Natural killer cell (primary cell): ENCODE results near the gene C2CD4D. TPM values are rescaled to one million over a fixed set of nuclear protein-coding genes. Genes with fewer than 3 reads are reported as not detected.

ENCODE experiments used
- ATAC-seq, 3 donors: fragments of 150-1000 bp in 2 of 3; fragments of 200-7000 bp in 1 of 3; cut with Tn5 transposase; 1 replicate in 1 of 3; 2 replicates in 2 of 3; pipeline ENCODE4 v1.10.0; 2021; ENCODE audit warnings: mild to moderate bottlenecking in 2 of 3, moderate library complexity in 2 of 3
- DNase-seq, 2 donors: peaks; one replicate each; pipeline versions ENCODE4 v3.0.0 to v3.0.0-alpha.2; 2013 to 2021; ENCODE audit warnings: mixed read lengths in 1 of 2
- H3K27ac ChIP-seq: one replicate; pipeline ENCODE4 v1.5.1; 2013; ENCODE audit warnings: mild to moderate bottlenecking, low read length
- H3K27me3 ChIP-seq: one replicate; pipeline ENCODE4 v1.6.1; 2013; ENCODE audit warnings: low read length; ENCODE audit not compliant: control insufficient read depth, insufficient read depth
- H3K36me3 ChIP-seq: one replicate; pipeline ENCODE4 v1.6.1; 2013; ENCODE audit warnings: low read length; ENCODE audit not compliant: control insufficient read depth, insufficient read depth
- H3K4me1 ChIP-seq: one replicate; pipeline ENCODE4 v1.6.1; 2013; ENCODE audit warnings: low read length; ENCODE audit not compliant: control insufficient read depth, insufficient read depth
- H3K4me3 ChIP-seq: one replicate; pipeline ENCODE4 v1.5.1; 2013; ENCODE audit warnings: low read length
- H3K9me3 ChIP-seq: one replicate; pipeline ENCODE4 v1.6.1; 2013; ENCODE audit warnings: low read length; ENCODE audit not compliant: control insufficient read depth, insufficient read depth
- H3K27ac Mint-ChIP-seq, 2 donors: one replicate each; pipeline ENCODE4 v1.8.0; 2022; ENCODE audit warnings: mild to moderate bottlenecking in 2 of 2, mixed read lengths in 2 of 2, moderate library complexity in 1 of 2
- H3K27me3 Mint-ChIP-seq, 2 donors: one replicate each; pipeline ENCODE4 v1.8.0; 2022; ENCODE audit warnings: low read depth in 2 of 2, mixed read lengths in 2 of 2
- H3K36me3 Mint-ChIP-seq: one replicate; pipeline ENCODE4 v1.8.0; 2022; ENCODE audit warnings: mixed read lengths
- H3K4me1 Mint-ChIP-seq, 2 donors: one replicate each; pipeline ENCODE4 v1.8.0; 2022; ENCODE audit warnings: mixed read lengths in 2 of 2
- H3K4me3 Mint-ChIP-seq: one replicate; pipeline ENCODE4 v1.8.0; 2022; ENCODE audit warnings: mild to moderate bottlenecking, moderate library complexity, mixed read lengths
- H3K9me3 Mint-ChIP-seq, 2 donors: one replicate each; pipeline ENCODE4 v1.8.0; 2022; ENCODE audit warnings: mixed read lengths in 2 of 2
- WGBS: methylation state at CpG from one replicate; pipeline ENCODE4 v1.1.7; 2013; ENCODE audit warnings: missing lambda C conversion rate; ENCODE audit not compliant: insufficient coverage; 5-methylcytosine and 5-hydroxymethylcytosine counted together
- intact Hi-C: fragments of 100-400 bp; cut with micrococcal nuclease; formaldehyde crosslinking; loops from one replicate; pipeline ENCODE4 v1.14.2; 2022
- total RNA-seq, 4 donors: library from RNA; stranded (reverse); fragments of 120-200 nt in 1 of 4; gene quantifications; one replicate each; pipeline versions ENCODE4 v1.2.3 to v1.2.4, GENCODE V29; 2013 to 2022
- TF ChIP-seq, protein P1 (sequence below): fragments of 200-600 bp; IDR thresholded peaks from one replicate; pipeline ENCODE4 v1.8.0; 2022; ENCODE audit warnings: antibody characterized with exemption

C2CD4D gene
- total RNA-seq, 3 donors from 2014 or later (not counting 1 experiment from before 2014, with no cell fraction given), result 0.20 to 0.24 TPM; not detected in 1

DNA sequence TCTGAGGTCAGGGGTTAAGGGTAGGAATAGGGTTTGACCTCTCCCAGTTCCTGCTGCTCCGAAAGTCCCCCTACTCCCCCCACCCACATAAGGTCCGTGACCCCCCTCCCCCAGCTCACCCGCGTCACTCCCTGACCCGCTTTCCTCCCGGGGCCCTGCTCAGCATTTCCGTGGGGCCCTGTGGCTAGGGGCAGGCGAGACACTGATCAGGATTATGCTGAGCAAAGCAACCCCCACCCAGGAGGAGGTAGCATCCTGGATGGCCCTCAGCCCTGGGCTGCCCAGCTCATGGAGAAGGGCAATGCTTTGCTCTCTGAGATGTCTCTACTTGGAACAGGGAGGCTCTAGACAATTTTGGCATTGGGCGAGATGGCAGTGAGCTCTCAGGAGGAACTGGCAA is 11.8 kb downstream of the C2CD4D start:
- H3K27ac Mint-ChIP-seq, result no peak overlapping the region
- TF ChIP-seq, protein P1, sequence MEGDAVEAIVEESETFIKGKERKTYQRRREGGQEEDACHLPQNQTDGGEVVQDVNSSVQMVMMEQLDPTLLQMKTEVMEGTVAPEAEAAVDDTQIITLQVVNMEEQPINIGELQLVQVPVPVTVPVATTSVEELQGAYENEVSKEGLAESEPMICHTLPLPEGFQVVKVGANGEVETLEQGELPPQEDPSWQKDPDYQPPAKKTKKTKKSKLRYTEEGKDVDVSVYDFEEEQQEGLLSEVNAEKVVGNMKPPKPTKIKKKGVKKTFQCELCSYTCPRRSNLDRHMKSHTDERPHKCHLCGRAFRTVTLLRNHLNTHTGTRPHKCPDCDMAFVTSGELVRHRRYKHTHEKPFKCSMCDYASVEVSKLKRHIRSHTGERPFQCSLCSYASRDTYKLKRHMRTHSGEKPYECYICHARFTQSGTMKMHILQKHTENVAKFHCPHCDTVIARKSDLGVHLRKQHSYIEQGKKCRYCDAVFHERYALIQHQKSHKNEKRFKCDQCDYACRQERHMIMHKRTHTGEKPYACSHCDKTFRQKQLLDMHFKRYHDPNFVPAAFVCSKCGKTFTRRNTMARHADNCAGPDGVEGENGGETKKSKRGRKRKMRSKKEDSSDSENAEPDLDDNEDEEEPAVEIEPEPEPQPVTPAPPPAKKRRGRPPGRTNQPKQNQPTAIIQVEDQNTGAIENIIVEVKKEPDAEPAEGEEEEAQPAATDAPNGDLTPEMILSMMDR, result no peak

DNA sequence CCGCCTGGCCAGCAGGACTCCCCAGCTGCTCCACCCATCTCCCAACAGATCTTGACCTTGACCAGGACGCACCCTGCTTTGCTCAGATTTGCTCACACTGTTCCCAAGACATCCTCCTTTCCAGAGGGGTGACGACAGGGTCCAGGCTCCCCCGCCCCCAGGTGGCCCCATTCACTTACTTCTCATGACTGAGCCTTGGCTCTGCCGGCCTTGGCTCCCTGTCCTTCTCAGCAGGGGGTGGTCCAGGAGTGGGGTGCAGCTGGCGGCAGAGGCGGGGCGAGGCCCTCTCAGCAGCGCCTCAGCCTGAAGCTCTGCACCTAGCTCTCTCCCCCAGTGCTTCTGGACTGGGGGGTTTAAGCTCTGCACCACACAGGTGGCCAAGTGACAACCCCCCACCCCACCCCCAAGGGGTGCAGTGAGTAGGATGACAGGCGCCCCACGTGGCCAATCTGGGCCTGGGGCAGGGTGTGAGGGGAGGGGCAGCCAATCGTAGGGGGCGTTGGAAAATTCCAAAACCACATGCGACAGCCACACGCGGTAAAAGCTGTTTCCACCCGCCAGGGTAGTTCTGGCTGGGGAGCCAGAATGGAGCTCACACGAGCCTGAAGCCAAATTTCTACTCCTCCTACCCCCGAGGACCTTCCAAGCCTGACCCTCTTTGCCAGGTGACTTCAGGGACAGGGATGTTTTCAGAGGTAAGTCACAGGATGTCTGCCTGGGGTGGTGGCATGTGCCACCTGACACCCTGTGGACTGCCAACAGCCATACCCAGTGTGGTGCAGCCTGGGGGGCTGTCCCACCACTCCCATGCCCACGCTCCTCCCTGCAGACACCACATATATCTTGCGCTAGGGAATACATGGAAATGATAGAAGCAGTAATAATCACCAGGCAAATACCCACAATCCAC is 13.6 kb downstream of the C2CD4D start:
- no peak overlapping the region for H3K27ac ChIP-seq
- ATAC-seq (peak in 1 of 3 donors; percentile 25), DNase-seq (peak in 1 of 2 donors; percentile 44)
- no peaks in the 10 kb centered on the region for H3K9me3 Mint-ChIP-seq
- intact Hi-C loops, result no loop called here
- no peaks in the 10 kb centered on the region for H3K36me3 Mint-ChIP-seq
- TF ChIP-seq, protein P1, result no peak
- no peaks in the 10 kb centered on the region for H3K27me3 ChIP-seq
- H3K36me3 ChIP-seq, result no peaks in the 10 kb centered on the region
- peak overlapping the region; percentile 21 for H3K4me3 ChIP-seq
- 42% methylated on average over 20 of the region's 21 CpGs for WGBS
- H3K4me3 Mint-ChIP-seq, result no peak overlapping the region
- H3K27ac Mint-ChIP-seq, result no peak overlapping the region
- H3K9me3 ChIP-seq, result no peaks in the 10 kb centered on the region
- H3K4me1 ChIP-seq, result peaks cover 65% of the 10 kb centered on the region
- H3K4me1 Mint-ChIP-seq, result peaks cover 28 to 48% of the 10 kb centered on the region in 2 donors
- H3K27me3 Mint-ChIP-seq, result peaks cover 0 to 9% of the 10 kb centered on the region in 2 donors

More for the DNA sequence above, 11.8 kb downstream of the C2CD4D start:
- DNase-seq (peak in 1 of 2 donors; percentile 40), ATAC-seq (no peak)
- no peaks in the 10 kb centered on the region for H3K27me3 ChIP-seq
- Mint-ChIP-seq H3K9me3 (no peaks in the 10 kb centered on the region), H3K27me3 (peaks cover 0 to 7% of the 10 kb centered on the region in 2 donors), H3K4me1 (peaks cover 17 to 45% of the 10 kb centered on the region in 2 donors), H3K36me3 (no peaks in the 10 kb centered on the region), H3K4me3 (peak overlapping the region; percentile 45)
- no peaks in the 10 kb centered on the region for H3K36me3 ChIP-seq
- H3K27ac ChIP-seq, result peak overlapping the region; percentile 50
- WGBS, result 32% methylated on average over 8 of the region's 9 CpGs
- no peak overlapping the region for H3K4me3 ChIP-seq
- peaks cover 55% of the 10 kb centered on the region for H3K4me1 ChIP-seq
- H3K9me3 ChIP-seq, result no peaks in the 10 kb centered on the region
- intact Hi-C loops, result no loop called here

GRCh38 chr1:151825204-151825603 is 14.4 kb downstream of the C2CD4D start:
- Histone ChIP-seq H3K36me3 (no peaks in the 10 kb centered on the region), H3K9me3 (no peaks in the 10 kb centered on the region), H3K4me3 (peak overlapping the region; percentile 21), H3K27ac (peak overlapping the region; percentile 1), H3K27me3 (no peaks in the 10 kb centered on the region), H3K4me1 (peaks cover 65% of the 10 kb centered on the region)
- no peak for ATAC-seq
- H3K27ac Mint-ChIP-seq, result no peak overlapping the region
- H3K36me3 Mint-ChIP-seq, result no peaks in the 10 kb centered on the region
- intact Hi-C loops, result no loop called here
- H3K9me3 Mint-ChIP-seq, result no peaks in the 10 kb centered on the region
- DNase-seq, result peak in 1 of 2 donors; percentile 8
- TF ChIP-seq, protein P1, result no peak
- peaks cover 0 to 9% of the 10 kb centered on the region in 2 donors for H3K27me3 Mint-ChIP-seq
- WGBS, result 77% methylated on average over 9 of the region's 9 CpGs
- no peak overlapping the region for H3K4me3 Mint-ChIP-seq
- H3K4me1 Mint-ChIP-seq, result peaks cover 31 to 43% of the 10 kb centered on the region in 2 donors
